Hematopoietic multipotent progenitor cell treated with erythropoietin and hydrocortisone succinate and interleukin-3 and kit ligand, for 6 days (in vitro differentiated cells): ENCODE data around the gene LILRB1.
"Not testable (repeated sequence)": the region's sequence is repeated elsewhere in the genome, so short reads cannot be mapped to it uniquely, and the experiment has no call there.

Experiments used
- DNase-seq: peaks from one replicate; pipeline ENCODE4 v3.0.0-alpha.2; 2015

The LILRB1 gene

DNA sequence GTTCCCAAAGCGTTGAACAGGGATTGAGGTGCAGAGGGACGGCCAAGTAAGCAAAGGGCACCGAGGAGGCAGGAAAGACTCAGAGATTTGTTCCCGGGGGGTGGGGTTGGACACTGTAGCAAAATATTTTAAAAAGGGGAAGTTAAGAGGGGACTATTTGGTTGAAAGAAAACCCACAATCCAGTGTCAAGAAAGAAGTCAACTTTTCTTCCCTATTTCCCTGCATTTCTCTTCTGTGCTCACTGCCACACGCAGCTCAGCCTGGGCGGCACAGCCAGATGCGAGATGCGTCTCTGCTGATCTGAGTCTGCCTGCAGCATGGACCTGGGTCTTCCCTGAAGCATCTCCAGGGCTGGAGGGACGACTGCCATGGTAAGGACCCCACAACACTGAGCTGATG is at the start of gene LILRB1:
LILRB1 (plus strand) TSS at position 223 of the 400 bp plus-strand sequence. CDS start 590 bp downstream, outside the sequence.
- peak; percentile 19 for DNase-seq

DNA sequence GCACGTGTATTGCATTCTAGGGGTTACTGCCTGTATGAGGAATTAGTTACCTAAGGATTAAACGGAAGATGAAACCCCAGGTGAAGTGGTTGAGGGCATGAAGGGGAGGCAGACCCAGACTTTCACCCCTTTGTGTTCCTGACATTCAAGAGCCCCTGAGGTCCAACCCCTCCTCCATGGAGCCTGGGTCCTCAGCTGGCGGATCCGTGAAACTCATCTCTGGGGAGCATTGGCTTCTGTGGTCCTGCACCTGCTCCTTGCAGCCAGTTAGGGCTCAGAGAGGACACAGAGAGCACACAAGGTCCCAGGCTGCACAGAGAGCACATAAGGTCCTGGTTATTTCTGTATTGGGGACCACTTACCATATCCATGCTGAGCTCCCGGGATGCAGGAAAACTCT is 43.9 kb upstream of the LILRB1 start:
- no peak for DNase-seq

- DNase-seq = no peak
Observed at GRCh38 chr19:54587026-54587425, 43.3 kb upstream of the LILRB1 start.

DNA sequence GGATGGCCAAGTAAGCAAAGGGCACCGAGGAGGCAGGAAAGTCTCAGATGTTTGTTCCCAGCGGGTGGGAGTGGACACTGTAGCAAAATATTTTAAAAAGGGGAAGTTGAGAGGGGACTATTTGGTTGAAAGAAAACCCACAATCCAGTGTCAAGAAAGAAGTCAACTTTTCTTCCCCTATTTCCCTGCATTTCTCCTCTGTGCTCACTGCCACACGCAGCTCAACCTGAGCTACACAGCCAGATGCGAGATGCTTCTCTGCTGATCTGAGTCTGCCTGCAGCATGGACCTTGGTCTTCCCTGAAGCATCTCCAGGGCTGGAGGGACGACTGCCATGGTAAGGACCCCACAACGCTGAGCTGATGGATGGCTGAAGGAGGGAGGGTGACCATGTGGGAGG is 36.8 kb upstream of the LILRB1 start, which contains the start of gene LILRA1:
LILRA1 (plus strand) TSS at position 188 of the 400 bp plus-strand sequence. CDS start 613 bp downstream, outside the sequence.
- DNase-seq = peak; percentile 38

DNA sequence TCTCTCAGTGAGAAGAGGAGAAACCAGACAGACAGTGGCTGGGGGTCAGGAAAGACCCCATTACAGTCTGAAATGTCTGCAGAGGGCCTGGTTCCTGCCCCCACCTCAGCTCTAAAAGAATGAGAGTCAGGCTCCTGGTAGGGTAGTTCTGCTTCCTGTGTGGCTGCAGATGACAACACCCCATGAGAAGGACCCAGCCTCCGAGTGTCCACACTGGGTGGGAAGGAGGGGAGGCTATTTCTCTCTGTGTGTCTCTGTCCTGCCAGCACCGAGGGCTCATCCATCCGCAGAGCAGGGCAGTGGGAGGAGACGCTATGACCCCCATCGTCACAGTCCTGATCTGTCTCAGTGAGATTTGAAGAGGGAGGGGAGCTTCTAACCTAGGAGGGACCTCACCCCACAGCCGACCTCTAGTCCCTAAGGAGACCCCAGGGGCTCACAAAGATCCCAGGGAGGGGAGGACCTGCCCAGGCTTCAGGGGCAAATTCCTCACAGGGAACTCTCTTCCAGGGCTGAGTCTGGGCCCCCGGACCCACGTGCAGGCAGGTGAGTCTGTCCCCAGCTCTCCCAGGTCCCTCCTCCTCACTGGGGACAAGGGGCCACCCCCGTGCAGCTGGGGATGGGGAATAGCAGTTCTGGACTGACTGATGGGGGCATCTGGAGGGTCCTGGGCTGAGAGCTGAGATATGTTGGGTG is 36.2 kb upstream of the LILRB1 start:
- not testable (repeated sequence) for DNase-seq

GRCh38 chr19:54594737-54595136 is 35.5 kb upstream of the LILRB1 start:
- DNase-seq = no peak

DNA sequence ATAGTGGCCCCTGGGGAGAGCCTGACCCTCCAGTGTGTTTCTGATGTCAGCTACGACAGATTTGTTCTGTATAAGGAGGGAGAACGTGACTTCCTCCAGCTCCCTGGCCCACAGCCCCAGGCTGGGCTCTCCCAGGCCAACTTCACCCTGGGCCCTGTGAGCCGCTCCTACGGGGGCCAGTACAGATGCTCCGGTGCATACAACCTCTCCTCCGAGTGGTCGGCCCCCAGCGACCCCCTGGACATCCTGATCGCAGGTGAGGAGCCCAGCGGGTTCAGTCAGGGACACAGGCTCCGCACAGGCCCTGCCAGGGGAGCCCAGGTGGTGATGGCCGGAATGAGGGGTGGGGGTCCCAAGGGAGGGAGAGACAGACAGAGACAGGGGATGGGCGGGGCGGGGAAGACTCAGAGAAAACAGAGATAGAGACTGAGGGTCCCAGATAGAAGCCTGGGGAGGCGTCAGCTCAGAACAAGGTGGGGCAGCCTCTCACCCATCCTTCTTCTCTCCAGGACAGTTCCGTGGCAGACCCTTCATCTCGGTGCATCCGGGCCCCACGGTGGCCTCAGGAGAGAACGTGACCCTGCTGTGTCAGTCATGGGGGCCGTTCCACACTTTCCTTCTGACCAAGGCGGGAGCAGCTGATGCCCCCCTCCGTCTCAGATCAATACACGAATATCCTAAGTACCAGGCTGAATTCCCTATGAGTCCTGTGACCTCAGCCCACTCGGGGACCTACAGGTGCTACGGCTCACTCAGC is 34.4 kb upstream of the LILRB1 start:
- not testable (repeated sequence) for DNase-seq

- no peak for DNase-seq
Observed at GRCh38 chr19:54600212-54600611, 30.1 kb upstream of the LILRB1 start.

DNA sequence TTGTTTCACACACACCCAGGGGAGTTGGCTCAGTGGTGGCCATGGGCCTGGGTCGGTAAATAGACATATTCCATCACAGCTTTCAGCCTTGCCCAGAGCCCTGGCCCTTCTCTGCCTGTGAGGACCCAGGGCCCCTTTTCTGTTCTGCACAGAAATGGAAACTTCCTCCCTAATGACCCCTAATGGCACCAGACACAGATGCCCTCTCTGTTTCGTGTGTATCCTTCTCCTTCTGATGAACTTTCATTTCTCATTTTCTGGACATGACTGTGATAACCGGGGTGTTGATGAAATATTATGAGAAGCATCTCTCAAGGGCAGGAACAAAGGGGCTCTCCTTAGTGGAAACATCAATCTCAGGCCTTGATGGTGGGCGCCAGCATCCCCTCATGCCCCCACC is 24.1 kb upstream of the LILRB1 start:
- DNase-seq = no peak

DNA sequence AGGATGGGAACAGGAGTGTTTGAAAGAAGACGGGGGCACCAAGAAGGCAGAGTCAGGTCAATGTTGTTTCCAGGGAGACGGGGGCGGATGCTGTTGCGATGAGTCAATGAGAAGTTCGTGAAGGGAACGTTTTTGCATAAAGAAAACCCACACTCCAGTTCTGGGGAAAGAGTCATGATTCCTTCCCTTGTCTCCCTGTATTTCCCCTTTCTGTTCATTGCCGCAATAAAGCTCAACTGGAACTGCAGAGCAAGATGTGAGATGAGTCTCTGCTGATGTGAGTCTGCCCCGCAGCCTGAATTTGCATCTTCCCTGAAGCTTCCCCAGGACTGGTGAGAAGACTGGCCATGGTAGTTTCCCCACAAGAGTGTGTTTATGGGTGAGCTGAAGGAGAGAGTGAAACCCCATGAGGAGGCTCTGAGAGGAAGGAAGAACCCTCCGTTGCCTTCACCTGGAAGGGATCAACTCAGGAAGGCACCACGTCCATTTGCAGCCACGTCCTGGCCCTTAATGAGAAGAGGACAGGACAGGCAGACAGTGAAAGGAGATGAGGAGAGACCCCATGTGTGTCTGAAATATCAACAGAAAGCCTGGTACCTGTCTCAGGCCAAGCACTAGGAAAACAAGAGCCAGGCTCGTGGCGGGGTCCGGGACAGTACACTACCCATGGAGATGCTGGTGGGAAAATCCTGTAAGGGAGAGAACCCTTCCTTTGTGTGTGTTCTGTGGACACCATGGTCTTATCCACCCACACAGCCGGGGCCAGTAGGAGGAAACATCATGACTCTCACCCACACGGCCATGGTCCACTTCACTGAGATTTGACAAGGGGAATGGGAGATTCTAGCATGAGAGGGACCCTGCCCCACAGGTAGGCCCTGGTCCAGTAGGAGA is 23.1 kb upstream of the LILRB1 start:
- DNase-seq = no peak

DNA sequence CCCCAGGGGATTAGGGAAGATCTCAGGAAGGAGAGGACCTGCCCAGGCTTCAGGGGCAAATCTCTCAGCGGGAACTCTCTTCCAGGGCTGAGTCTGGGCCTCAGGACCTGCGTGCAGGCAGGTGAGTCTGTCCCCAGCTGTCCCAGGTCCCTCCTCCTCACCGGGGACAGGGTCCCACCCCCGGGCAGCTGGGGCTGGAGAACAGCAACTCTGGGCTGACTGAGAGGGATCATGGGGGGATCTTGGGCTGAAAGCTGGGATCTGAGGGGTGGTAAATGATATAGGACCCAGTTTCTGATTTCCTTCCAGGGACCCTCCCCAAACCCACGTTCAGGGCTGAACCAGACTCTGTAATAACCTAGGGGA is 22.5 kb upstream of the LILRB1 start:
- no peak for DNase-seq

DNA sequence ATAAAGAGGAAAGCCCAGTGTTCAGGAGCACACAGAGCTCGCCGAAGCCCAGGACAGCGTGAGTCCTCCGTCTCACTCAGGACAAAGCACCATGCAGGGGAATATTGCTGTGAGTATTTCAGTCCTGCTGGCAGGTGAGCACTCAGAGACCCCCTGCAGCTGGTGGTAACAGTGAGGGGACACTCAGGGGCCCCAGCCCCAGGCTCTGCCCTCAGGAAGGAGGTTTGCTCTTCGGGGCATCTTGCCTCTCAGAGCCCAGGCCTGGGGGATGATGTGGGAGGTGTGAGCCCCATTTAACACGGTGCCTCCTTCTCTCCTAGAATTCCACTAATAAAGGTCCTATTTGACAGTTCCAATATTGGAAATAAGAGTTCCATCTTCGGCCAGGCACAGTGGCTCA is 22.1 kb upstream of the LILRB1 start:
- no peak for DNase-seq

DNA sequence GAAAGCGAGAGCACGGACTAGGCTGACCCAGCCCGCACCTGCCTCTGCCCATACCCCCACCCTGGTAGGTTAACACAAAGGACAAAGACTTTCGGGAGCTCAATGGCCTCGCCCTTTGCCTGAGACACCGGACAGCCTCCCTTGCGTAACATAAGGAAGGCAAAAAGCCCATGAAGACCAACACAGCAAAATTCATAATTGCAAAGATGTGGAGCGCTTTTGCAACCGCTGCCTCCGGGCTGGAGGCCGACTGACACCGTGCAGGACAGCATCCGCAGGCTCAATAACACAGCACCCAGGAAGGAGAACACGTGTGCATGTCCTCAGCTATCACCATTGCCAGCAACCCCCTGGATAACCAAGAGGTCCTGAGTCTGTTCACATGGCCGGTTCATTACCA is 21.5 kb upstream of the LILRB1 start:
- DNase-seq = no peak

DNA sequence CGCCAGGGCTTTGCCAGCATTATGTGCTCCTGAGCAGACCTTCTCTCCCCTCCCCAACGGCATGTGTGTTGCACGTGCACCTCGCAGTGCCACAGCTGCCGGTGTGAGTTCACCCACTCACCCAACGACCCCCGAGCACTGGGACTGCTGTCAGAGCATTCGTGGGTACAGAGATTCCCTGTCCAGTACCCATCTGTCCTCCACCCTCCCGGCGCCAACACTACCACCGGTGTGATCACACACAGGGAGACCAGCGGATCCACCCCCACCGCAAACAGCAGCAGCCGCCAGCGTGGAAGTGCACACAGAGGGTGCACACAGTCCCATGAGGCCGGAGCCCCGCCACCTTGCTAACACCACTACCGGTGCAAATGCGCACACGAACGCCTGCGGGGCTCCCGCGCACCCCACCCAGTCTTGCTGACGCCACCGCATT is 20.9 kb upstream of the LILRB1 start:
- no peak for DNase-seq

- DNase-seq = no peak
Observed at GRCh38 chr19:54612428-54612827, 17.9 kb upstream of the LILRB1 start.

- DNase-seq = no peak
Observed at GRCh38 chr19:54614726-54615125, 15.6 kb upstream of the LILRB1 start.

DNA sequence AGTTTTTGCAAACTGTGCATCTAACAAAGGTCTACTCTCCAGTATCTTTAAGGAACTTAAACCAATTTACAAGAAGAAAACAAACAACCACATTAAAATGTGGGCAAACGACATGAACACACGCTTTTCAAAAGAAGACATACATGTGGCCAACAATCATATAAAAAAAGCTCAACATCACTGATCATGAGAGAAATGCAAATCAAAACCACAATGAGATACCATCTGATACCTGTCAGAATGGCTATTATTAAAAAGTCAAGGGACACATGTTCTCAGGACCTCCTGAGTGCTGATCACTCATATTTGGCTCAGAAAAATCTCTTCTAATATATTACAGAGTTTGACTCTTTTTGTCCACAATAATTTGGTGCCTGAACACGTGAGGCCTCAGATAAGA is 14.2 kb upstream of the LILRB1 start:
- DNase-seq = no peak

DNA sequence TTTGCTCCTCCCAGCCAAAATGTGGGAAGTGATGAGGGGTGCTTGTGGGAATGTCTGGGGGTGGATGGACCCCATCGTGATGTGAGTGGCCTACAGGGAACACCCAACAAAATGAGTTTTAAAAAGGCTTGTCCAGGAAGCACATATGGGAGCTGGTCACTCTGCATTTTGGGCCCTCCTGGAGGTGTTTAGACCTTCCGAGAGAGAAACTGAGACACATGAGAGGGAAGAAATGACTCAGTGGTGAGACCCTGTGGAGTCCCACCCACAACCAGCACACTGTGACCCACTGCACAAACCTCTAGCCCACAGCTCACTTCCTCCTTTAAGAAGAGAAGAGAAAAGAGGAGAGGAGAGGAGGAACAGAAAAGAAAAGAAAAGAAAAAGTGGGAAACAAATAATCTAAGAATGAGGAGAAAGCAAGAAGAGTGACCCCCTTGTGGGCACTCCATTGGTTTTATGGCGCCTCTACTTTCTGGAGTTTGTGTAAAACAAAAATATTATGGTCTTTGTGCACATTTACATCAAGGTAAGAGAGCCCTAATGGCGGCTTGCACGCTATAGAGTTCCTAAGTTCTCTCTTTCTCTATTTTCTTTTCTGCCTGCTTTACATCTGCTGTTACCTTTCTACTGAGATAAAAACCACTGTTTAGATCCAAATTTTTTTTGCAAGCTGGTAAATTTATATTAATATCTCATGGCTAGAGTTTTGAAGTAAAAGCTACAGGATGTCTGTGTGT is 13.3 kb upstream of the LILRB1 start:
- no peak for DNase-seq

DNA sequence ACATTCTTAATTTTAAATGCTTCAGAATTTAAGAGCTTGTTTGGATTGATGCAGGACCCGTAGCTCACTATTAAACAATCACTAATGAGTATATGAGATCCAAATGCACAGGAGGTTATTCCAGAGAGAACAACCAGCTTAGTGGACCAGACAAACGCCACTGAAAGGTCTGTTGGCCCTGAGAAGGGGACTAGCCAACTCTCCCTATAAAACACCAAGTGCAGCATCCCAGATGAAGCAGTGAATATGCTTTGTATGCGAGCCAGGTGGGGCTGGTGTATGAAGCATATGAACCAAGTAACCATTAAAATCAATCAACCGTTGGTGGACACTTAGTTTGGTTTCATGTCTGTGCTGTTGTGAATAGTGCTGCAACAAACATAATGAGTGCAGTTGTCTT is 9.8 kb upstream of the LILRB1 start:
- no peak for DNase-seq

- no peak for DNase-seq
Observed at GRCh38 chr19:54622431-54622830, 7.9 kb upstream of the LILRB1 start.

- DNase-seq = not testable (repeated sequence)
Observed at GRCh38 chr19:54624234-54624633, 6.0 kb upstream of the LILRB1 start.

DNA sequence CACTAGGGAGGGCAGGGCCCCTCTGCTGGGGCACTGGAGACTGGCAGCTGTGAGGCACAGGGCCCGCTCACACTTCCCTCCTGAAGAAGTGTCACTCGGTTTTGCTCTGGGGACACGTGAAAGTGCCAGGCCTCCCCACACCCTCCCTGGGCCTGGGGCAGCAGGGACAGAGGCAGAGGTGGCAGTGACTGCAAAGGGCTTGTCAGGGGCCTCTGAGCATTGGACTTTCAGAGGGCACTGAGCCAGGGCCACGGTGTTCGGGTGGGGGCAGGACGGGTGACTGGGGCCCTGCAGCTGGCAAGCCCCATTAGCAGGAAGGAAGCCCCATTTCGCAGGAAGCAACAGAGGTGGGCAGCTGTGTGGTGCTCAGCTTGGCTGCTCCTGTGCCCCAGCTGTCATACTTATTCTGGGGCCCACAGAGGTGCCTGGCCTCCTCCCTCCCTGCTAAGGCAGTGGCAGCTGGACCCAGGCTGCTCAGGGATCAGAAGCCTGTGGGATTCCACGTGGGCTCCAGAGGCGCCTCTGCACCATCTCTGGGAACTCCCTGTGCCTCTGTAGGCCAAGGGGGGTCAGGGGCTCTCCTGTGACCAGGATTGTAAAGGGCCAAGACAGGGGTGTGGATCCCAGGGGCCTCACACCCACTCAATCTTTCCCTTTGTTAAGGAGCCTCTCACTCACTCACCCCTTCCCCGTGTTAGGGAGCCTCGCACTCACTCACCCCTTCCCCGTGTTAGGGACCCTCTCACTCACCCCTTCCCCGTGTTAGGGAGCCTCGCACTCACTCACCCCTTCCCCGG is 5.2 kb upstream of the LILRB1 start:
- DNase-seq = not testable (repeated sequence)
